Stomach (tissue), 4 donors: ENCODE results near the gene RNF26.

Experiments
- POLR2A ChIP-seq, 4 donors: fragments of 450-650 bp; IDR thresholded peaks; one replicate each; pipeline ENCODE4 v1.6.1; 2016; ENCODE audit warnings: antibody characterized with exemption in 4 of 4, control low read depth in 2 of 4, mild to moderate bottlenecking in 1 of 4, moderate library complexity in 1 of 4
- TF ChIP-seq, protein P1 (sequence below), 7 experiments: fragments of 450-650 bp in 4 of 7; fragments of 200-600 bp in 3 of 7; sonication (generic) in 3 of 7; IDR thresholded peaks; one replicate each; pipeline ENCODE4 v1.5.1; 2016 to 2019; ENCODE audit warnings: antibody characterized with exemption in 7 of 7, control low read depth in 2 of 7, mild to moderate bottlenecking in 1 of 7

GRCh38 chr11:119332111-119332765 lies 2.1 kb upstream of the RNF26 start:
- TF ChIP-seq, protein P1, sequence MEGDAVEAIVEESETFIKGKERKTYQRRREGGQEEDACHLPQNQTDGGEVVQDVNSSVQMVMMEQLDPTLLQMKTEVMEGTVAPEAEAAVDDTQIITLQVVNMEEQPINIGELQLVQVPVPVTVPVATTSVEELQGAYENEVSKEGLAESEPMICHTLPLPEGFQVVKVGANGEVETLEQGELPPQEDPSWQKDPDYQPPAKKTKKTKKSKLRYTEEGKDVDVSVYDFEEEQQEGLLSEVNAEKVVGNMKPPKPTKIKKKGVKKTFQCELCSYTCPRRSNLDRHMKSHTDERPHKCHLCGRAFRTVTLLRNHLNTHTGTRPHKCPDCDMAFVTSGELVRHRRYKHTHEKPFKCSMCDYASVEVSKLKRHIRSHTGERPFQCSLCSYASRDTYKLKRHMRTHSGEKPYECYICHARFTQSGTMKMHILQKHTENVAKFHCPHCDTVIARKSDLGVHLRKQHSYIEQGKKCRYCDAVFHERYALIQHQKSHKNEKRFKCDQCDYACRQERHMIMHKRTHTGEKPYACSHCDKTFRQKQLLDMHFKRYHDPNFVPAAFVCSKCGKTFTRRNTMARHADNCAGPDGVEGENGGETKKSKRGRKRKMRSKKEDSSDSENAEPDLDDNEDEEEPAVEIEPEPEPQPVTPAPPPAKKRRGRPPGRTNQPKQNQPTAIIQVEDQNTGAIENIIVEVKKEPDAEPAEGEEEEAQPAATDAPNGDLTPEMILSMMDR (IDR thresholded peaks at IDR 0.05), result no peak
- TF ChIP-seq POLR2A (IDR thresholded peaks at IDR 0.05), result no peak
